ENCODE data around the gene RTRAF. TPM values are rescaled to one million over a fixed set of nuclear protein-coding genes. Genes with fewer than 3 reads are reported as not detected.

RTRAF gene
- total and polyA plus RNA-seq, 9 of the 15 experiments (the other 6 are each of a cell fraction or from before 2014, with no cell fraction given): 126 to 204 (median 155) TPM

GRCh38 chr14:52042371-52043289 is 53.3 kb downstream of the RTRAF start:
- FAIRE-seq (no peak), ATAC-seq (no peak), DNase-seq (ENCODE audit: extremely low read depth in 1 of 4, low spot score in 3 of 4) (no peak)
- POLR2A ChIA-PET: interaction anchor here (1.0 to 1.1 kb wide), 2 partner anchors 16 to 29 kb away, joined by 3 read pairs; no protein-coding TSS in a partner anchor
- CTCF ChIA-PET (ENCODE audit: low intra/inter-chr PET ratio): no interaction called here
- intact Hi-C loops (cut with micrococcal nuclease): no loop called here
- WGBS (ENCODE audit: insufficient coverage, low coverage, missing lambda C conversion rate): 0% methylated on average over 7 of the region's 8 CpGs
- Histone ChIP-seq H3K4me2 (ENCODE audit: insufficient read depth, low read length) (no peak overlapping the region), H3K9me1 (ENCODE audit: control insufficient read depth, insufficient read depth, low read length) (no peaks in the 10 kb centered on the region), H3K27me3 (ENCODE audit: control insufficient read depth in 2 of 2, insufficient read depth in 2 of 2, low read length in 2 of 2) (peaks cover 9 to 14% of the 10 kb centered on the region in 2 experiments; a peak in 4 of 5 replicates), H4K20me1 (replicated peaks; ENCODE audit: control insufficient read depth, insufficient read depth, low read length) (no peaks in the 10 kb centered on the region), H3K4me1 (replicated peaks in 1 of 2; ENCODE audit: control insufficient read depth in 2 of 2, insufficient read depth in 2 of 2, low read length in 2 of 2) (no peaks in the 10 kb centered on the region), H3K79me2 (ENCODE audit: control insufficient read depth, insufficient read depth, low read length) (no peaks in the 10 kb centered on the region), H3K36me3 (ENCODE audit: control insufficient read depth, insufficient read depth, low read length) (no peaks in the 10 kb centered on the region), H3K27ac (ENCODE audit: extremely low read depth, low read depth, low read length) (no peak overlapping the region), H3K9me3 (replicated peaks; ENCODE audit: control insufficient read depth, insufficient read depth, low read depth, low read length) (no peaks in the 10 kb centered on the region), H3K9ac (ENCODE audit: insufficient read depth in 1 of 2, low read depth in 2 of 2, low read length in 2 of 2) (no peak overlapping the region), H3K4me3 (no peak overlapping the region), H2AFZ (ENCODE audit: low read depth, low read length) (no peak overlapping the region)
- BruUV-seq (replicated peaks): no TSS peak
- in situ Hi-C loops (cut with MboI): no loop called here
- TF ChIP-seq MBD2 (IDR thresholded peaks at IDR 0.05; ENCODE audit: borderline replicate concordance, low read depth) (no peak), ZKSCAN3 (CRISPR knock-in tag; IDR thresholded peaks at IDR 0.05) (no peak), TEAD4 (IDR thresholded peaks at IDR 0.05; ENCODE audit: low read length) (no peak), TEAD4 (CRISPR knock-in tag; IDR thresholded peaks at IDR 0.05; ENCODE audit: borderline replicate concordance) (no peak), CREB5 (CRISPR knock-in tag; IDR thresholded peaks at IDR 0.05) (no peak), ZNF766 (CRISPR knock-in tag; conservative IDR thresholded peaks at IDR 0.05) (no peak), CHD7 (IDR thresholded peaks at IDR 0.05; ENCODE audit: low read depth, low read length) (no peak)

Measured in K562 (cell line).